Naive thymus-derived CD4-positive, alpha-beta T cell (primary cell): Measurements from ENCODE around the gene NR2F2. TPM values are rescaled to one million over a fixed set of nuclear protein-coding genes. Genes with fewer than 3 reads are reported as not detected.

ENCODE experiments used
- ATAC-seq: fragments of 150-1000 bp; cut with Tn5 transposase; 2 replicates; pipeline ENCODE4 v1.10.0; 2021; ENCODE audit warnings: mild to moderate bottlenecking, moderate library complexity
- CTCF ChIA-PET: fragments of 350-600 bp; sonication (Branson Sonifier 250); formaldehyde crosslinking; loops from one replicate; lab custom pipeline; 2021; ENCODE audit warnings: antibody characterized with exemption; lab: Charles Lee
- POLR2A ChIA-PET: fragments of 350-600 bp; sonication (Branson Sonifier 250); formaldehyde crosslinking; loops from one replicate; lab custom pipeline; 2021; ENCODE audit warnings: antibody characterized with exemption, inconsistent platforms; lab: Charles Lee
- DNase-seq, 9 donors: peaks; one replicate each; pipeline versions ENCODE4 v3.0.0 to v3.0.0-alpha.2; 2020 to 2022; ENCODE audit warnings: mixed read lengths in 1 of 9
- H3K27ac ChIP-seq: one replicate; pipeline ENCODE4 v1.7.0; 2013; ENCODE audit warnings: mild to moderate bottlenecking, low read depth, low read length, moderate library complexity
- H3K27me3 ChIP-seq, 2 donors: one replicate each; pipeline ENCODE4 v1.7.0; 2013; ENCODE audit warnings: low read length in 2 of 2, mild to moderate bottlenecking in 2 of 2, moderate library complexity in 2 of 2; ENCODE audit not compliant: control insufficient read depth in 2 of 2, insufficient read depth in 2 of 2
- H3K36me3 ChIP-seq, 3 experiments: 1 replicate in 2 of 3; 2 replicates in 1 of 3; pipeline ENCODE4 v1.7.0; 2013; ENCODE audit warnings: low read length in 3 of 3, mild to moderate bottlenecking in 3 of 3, moderate library complexity in 1 of 3; ENCODE audit not compliant: insufficient read depth in 3 of 3, control insufficient read depth in 2 of 3
- H3K4me1 ChIP-seq, 2 donors: one replicate each; pipeline ENCODE4 v1.7.0; 2013; ENCODE audit warnings: low read length in 2 of 2, mild to moderate bottlenecking in 2 of 2, moderate library complexity in 1 of 2; ENCODE audit not compliant: control insufficient read depth in 2 of 2, insufficient read depth in 2 of 2
- H3K4me3 ChIP-seq: 2 replicates; pipeline ENCODE4 v1.7.0; 2013; ENCODE audit warnings: mild to moderate bottlenecking, low read length
- H3K9me3 ChIP-seq, 3 experiments: 1 replicate in 2 of 3; 2 replicates in 1 of 3; pipeline ENCODE4 v1.7.0; 2013; ENCODE audit warnings: low read length in 3 of 3; ENCODE audit not compliant: control insufficient read depth in 2 of 3
- H3K27ac Mint-ChIP-seq, 9 donors: one replicate each; pipeline ENCODE4 v1.8.0; 2020 to 2022; ENCODE audit warnings: mixed read lengths in 9 of 9, mild to moderate bottlenecking in 8 of 9, moderate library complexity in 5 of 9, inconsistent platforms in 2 of 9
- H3K27me3 Mint-ChIP-seq, 5 donors: one replicate each; pipeline ENCODE4 v1.8.0; 2021 to 2022; ENCODE audit warnings: mixed read lengths in 5 of 5, mild to moderate bottlenecking in 1 of 5
- H3K36me3 Mint-ChIP-seq, 5 donors: one replicate each; pipeline ENCODE4 v1.8.0; 2020 to 2022; ENCODE audit warnings: mixed read lengths in 5 of 5, mild to moderate bottlenecking in 3 of 5, inconsistent platforms in 1 of 5
- H3K4me1 Mint-ChIP-seq, 7 donors: one replicate each; pipeline ENCODE4 v1.8.0; 2020 to 2022; ENCODE audit warnings: mixed read lengths in 7 of 7, mild to moderate bottlenecking in 3 of 7, inconsistent platforms in 1 of 7
- H3K4me3 Mint-ChIP-seq, 10 donors: one replicate each; pipeline ENCODE4 v1.8.0; 2020 to 2022; ENCODE audit warnings: mild to moderate bottlenecking in 10 of 10, mixed read lengths in 10 of 10, moderate library complexity in 6 of 10, inconsistent platforms in 2 of 10
- H3K9me3 Mint-ChIP-seq, 11 donors: one replicate each; pipeline ENCODE4 v1.8.0; 2020 to 2022; ENCODE audit warnings: mixed read lengths in 11 of 11, mild to moderate bottlenecking in 4 of 11, inconsistent platforms in 1 of 11, moderate library complexity in 1 of 11
- intact Hi-C, 2 donors: fragments of 100-400 bp; cut with micrococcal nuclease; formaldehyde crosslinking; loops; one replicate each; pipeline ENCODE4 v1.15.1; 2023
- polyA plus RNA-seq, 2 donors: library from polyadenylated mRNA; unstranded; fragments of 300-500 nt; fragmentation: Illumina TruSeq; gene quantifications; one replicate each; pipeline ENCODE4 v1.2.3, GENCODE V29; 2021
- total RNA-seq, 6 experiments: library from RNA in 5 of 6; stranded (reverse) in 5 of 6; gene quantifications; 1 replicate in 5 of 6; 2 replicates in 1 of 6; pipeline ENCODE4 v1.2.3 and lab custom pipeline; 2021 to 2026

Gene NR2F2
- total and polyA plus RNA-seq, 7 experiments from 2014 or later = not detected

- intact Hi-C loops = loop anchor here in 1 of 2 donors (2.0 to 5.0 kb wide), 3 partner anchors 27 to 534 kb away; partner anchors contain the start of gene NR2F2
- Mint-ChIP-seq H3K9me3 (peaks cover 0 to 26% (median 7%) of the 10 kb centered on the region in 11 donors), H3K36me3 (peaks cover 0 to 4% (median 3%) of the 10 kb centered on the region in 5 donors), H3K4me1 (peaks cover 16 to 42% (median 29%) of the 10 kb centered on the region in 7 donors), H3K4me3 (peak overlapping the region; percentile 84 to 91 (median 88)), H3K27ac (peak overlapping the region in 5 of 9 donors; percentile 51 to 86 (median 59)), H3K27me3 (peaks cover 55 to 68% (median 62%) of the 10 kb centered on the region in 5 donors)
- ChIA-PET CTCF (interaction anchor here (1.3 kb wide), 1 partner anchor 12 kb away, joined by 3 read pairs; no protein-coding TSS in a partner anchor), POLR2A (no interaction called here)
- Histone ChIP-seq H3K27me3 (peaks cover 22 to 45% of the 10 kb centered on the region in 2 donors), H3K36me3 (no peaks in the 10 kb centered on the region), H3K9me3 (peaks cover 0 to 3% (median 0%) of the 10 kb centered on the region in 3 experiments), H3K4me3 (peak overlapping the region; percentile 42), H3K4me1 (peaks cover 7 to 11% of the 10 kb centered on the region in 2 donors), H3K27ac (no peak overlapping the region)
- ATAC-seq (no peak), DNase-seq (no peak)
These were observed 27.7 kb downstream of the NR2F2 start for GRCh38 chr15:96358001-96358801.

GRCh38 chr15:96358821-96359615, 28.5 kb downstream of the NR2F2 start:
- Histone ChIP-seq H3K27ac (no peak overlapping the region), H3K4me1 (peaks cover 7 to 11% of the 10 kb centered on the region in 2 donors), H3K9me3 (peaks cover 0 to 3% (median 0%) of the 10 kb centered on the region in 3 experiments), H3K27me3 (peaks cover 15 to 43% of the 10 kb centered on the region in 2 donors), H3K36me3 (no peaks in the 10 kb centered on the region), H3K4me3 (no peak overlapping the region)
- POLR2A ChIA-PET = no interaction called here
- Mint-ChIP-seq H3K4me3 (peak overlapping the region in 8 of 10 donors; percentile 34 to 91 (median 86)), H3K27ac (peak overlapping the region in 1 of 9 donors; percentile 38), H3K36me3 (peaks cover 0 to 8% (median 3%) of the 10 kb centered on the region in 5 donors), H3K27me3 (peaks cover 57 to 72% (median 65%) of the 10 kb centered on the region in 5 donors), H3K9me3 (peaks cover 0 to 25% (median 8%) of the 10 kb centered on the region in 11 donors), H3K4me1 (peaks cover 12 to 37% (median 26%) of the 10 kb centered on the region in 7 donors)
- CTCF ChIA-PET = interaction anchor here (1.3 kb wide), 1 partner anchor 13 kb away, joined by 3 read pairs; no protein-coding TSS in a partner anchor
- DNase-seq (no peak), ATAC-seq (no peak)
- intact Hi-C loops = loop anchor here in 1 of 2 donors (2.0 to 5.0 kb wide), 3 partner anchors 28 to 533 kb away; partner anchors contain the start of gene NR2F2

GRCh38 chr15:96359616-96360521, 29.4 kb downstream of the NR2F2 start:
- peaks cover 0 to 8% (median 3%) of the 10 kb centered on the region in 5 donors for H3K36me3 Mint-ChIP-seq
- DNase-seq (no peak), ATAC-seq (no peak)
- H3K27me3 Mint-ChIP-seq = peaks cover 63 to 76% (median 72%) of the 10 kb centered on the region in 5 donors
- Histone ChIP-seq H3K4me1 (peaks cover 7 to 11% of the 10 kb centered on the region in 2 donors), H3K27ac (no peak overlapping the region), H3K9me3 (peaks cover 0 to 3% (median 0%) of the 10 kb centered on the region in 3 experiments), H3K4me3 (no peak overlapping the region), H3K27me3 (peaks cover 13 to 37% of the 10 kb centered on the region in 2 donors), H3K36me3 (no peaks in the 10 kb centered on the region)
- ChIA-PET POLR2A (no interaction called here), CTCF (no interaction called here)
- H3K4me1 Mint-ChIP-seq = peaks cover 12 to 37% (median 26%) of the 10 kb centered on the region in 7 donors
- peak overlapping the region in 1 of 9 donors; percentile 46 for H3K27ac Mint-ChIP-seq
- H3K4me3 Mint-ChIP-seq = peak overlapping the region in 2 of 10 donors; percentile 30 to 39
- intact Hi-C loops = loop anchor here in 1 of 2 donors (2.0 to 5.0 kb wide), 3 partner anchors 29 to 532 kb away; partner anchors contain the start of gene NR2F2
- H3K9me3 Mint-ChIP-seq = peaks cover 0 to 28% (median 8%) of the 10 kb centered on the region in 11 donors

GRCh38 chr15:96360581-96361308, 30.2 kb downstream of the NR2F2 start:
- Histone ChIP-seq H3K9me3 (peaks cover 0 to 3% (median 0%) of the 10 kb centered on the region in 3 experiments), H3K36me3 (no peaks in the 10 kb centered on the region), H3K4me3 (no peak overlapping the region), H3K27me3 (peaks cover 7 to 28% of the 10 kb centered on the region in 2 donors), H3K4me1 (peaks cover 7 to 11% of the 10 kb centered on the region in 2 donors), H3K27ac (no peak overlapping the region)
- Mint-ChIP-seq H3K36me3 (peaks cover 0 to 8% (median 3%) of the 10 kb centered on the region in 5 donors), H3K4me1 (peaks cover 16 to 37% (median 26%) of the 10 kb centered on the region in 7 donors), H3K27ac (peak overlapping the region in 1 of 9 donors; percentile 74), H3K9me3 (peaks cover 0 to 28% (median 8%) of the 10 kb centered on the region in 11 donors), H3K27me3 (peaks cover 72 to 81% (median 80%) of the 10 kb centered on the region in 5 donors), H3K4me3 (peak overlapping the region in 1 of 10 donors; percentile 13)
- ATAC-seq (no peak), DNase-seq (no peak)
- intact Hi-C loops = no loop called here
- ChIA-PET CTCF (no interaction called here), POLR2A (no interaction called here)

- peaks cover 3 to 22% of the 10 kb centered on the region in 2 donors for H3K27me3 ChIP-seq
- peaks cover 0 to 3% (median 0%) of the 10 kb centered on the region in 3 experiments for H3K9me3 ChIP-seq
- DNase-seq (no peak), ATAC-seq (no peak)
- no peak overlapping the region for H3K27ac ChIP-seq
- Mint-ChIP-seq H3K4me3 (peak overlapping the region in 1 of 10 donors; percentile 25), H3K4me1 (peaks cover 14 to 32% (median 23%) of the 10 kb centered on the region in 7 donors), H3K27me3 (peaks cover 74 to 87% (median 78%) of the 10 kb centered on the region in 5 donors), H3K36me3 (peaks cover 0 to 8% (median 3%) of the 10 kb centered on the region in 5 donors), H3K9me3 (peaks cover 0 to 28% (median 8%) of the 10 kb centered on the region in 11 donors), H3K27ac (peak overlapping the region in 2 of 9 donors; percentile 51 to 54)
- no peak overlapping the region for H3K4me3 ChIP-seq
- no peaks in the 10 kb centered on the region for H3K36me3 ChIP-seq
- H3K4me1 ChIP-seq = peaks cover 3 to 7% of the 10 kb centered on the region in 2 donors
- intact Hi-C loops = no loop called here
- ChIA-PET CTCF (no interaction called here), POLR2A (no interaction called here)
These were observed 31.0 kb downstream of the NR2F2 start for GRCh38 chr15:96361309-96362010.
